Loucy (cell line): ENCODE measurements around the gene PLA2G4D.

Experiments
- EZH2phosphoT487 ChIP-seq: fragments of 200-600 bp; IDR thresholded peaks from 2 replicates; pipeline ENCODE4 v1.6.1; 2018; ENCODE audit warnings: antibody characterized with exemption, mild to moderate bottlenecking, moderate library complexity, borderline replicate concordance
- TF ChIP-seq, protein P1 (sequence below): fragments of 200-600 bp; sonication (generic); conservative IDR thresholded peaks from 2 replicates; pipeline ENCODE4 v1.5.1; 2014; ENCODE audit warnings: mild to moderate bottlenecking, antibody characterized with exemption, low read length

DNA sequence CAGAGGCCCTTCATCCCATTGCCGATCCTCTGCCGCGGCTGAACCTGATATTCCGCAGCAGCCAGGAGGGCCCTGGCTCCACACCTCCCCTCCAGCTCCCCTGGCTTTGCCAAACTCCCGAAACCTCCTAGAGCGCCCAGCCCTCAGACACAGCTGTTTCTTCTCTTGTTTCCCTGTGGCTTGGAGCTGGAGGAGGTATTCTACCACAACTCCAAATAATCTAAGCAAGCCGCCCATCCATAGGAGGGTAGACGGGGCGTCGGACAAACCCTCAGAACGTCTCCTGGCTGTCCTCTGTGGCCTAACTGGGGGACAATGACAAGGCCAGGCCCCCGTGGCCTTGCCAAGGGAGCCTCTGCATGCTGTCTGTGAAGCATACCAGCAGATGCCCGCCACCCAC, 10.4 kb downstream of the PLA2G4D start:
- TF ChIP-seq, protein P1, sequence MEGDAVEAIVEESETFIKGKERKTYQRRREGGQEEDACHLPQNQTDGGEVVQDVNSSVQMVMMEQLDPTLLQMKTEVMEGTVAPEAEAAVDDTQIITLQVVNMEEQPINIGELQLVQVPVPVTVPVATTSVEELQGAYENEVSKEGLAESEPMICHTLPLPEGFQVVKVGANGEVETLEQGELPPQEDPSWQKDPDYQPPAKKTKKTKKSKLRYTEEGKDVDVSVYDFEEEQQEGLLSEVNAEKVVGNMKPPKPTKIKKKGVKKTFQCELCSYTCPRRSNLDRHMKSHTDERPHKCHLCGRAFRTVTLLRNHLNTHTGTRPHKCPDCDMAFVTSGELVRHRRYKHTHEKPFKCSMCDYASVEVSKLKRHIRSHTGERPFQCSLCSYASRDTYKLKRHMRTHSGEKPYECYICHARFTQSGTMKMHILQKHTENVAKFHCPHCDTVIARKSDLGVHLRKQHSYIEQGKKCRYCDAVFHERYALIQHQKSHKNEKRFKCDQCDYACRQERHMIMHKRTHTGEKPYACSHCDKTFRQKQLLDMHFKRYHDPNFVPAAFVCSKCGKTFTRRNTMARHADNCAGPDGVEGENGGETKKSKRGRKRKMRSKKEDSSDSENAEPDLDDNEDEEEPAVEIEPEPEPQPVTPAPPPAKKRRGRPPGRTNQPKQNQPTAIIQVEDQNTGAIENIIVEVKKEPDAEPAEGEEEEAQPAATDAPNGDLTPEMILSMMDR, result no peak
- TF ChIP-seq EZH2phosphoT487, result no peak
